HepG2 (cell line): Measurements from ENCODE around the gene MICAL3.

ENCODE experiments used
- POLR2A ChIP-seq, 2 experiments: IDR thresholded peaks; 2 replicates each; pipeline ENCODE4 v1.6.1; 2011; ENCODE audit warnings: low read depth in 2 of 2, low read length in 2 of 2, mild to moderate bottlenecking in 1 of 2, moderate library complexity in 1 of 2; ENCODE audit not compliant: insufficient read depth in 1 of 2
- RFXANK ChIP-seq: IDR thresholded peaks from 2 replicates; pipeline ENCODE4 v1.6.1; 2016
- TOPORS ChIP-seq: sonication (generic); formaldehyde crosslinking; IDR thresholded peaks from 2 replicates; pipeline ENCODE4 v1.8.0; 2023; ENCODE audit warnings: mild to moderate bottlenecking, missing genetic modification reagents
- ZBTB1 ChIP-seq: sonication (generic); formaldehyde crosslinking; IDR thresholded peaks from 2 replicates; pipeline ENCODE4 v1.4.0; 2020; ENCODE audit warnings: missing genetic modification reagents, borderline replicate concordance
- ZFX ChIP-seq: sonication (generic); formaldehyde crosslinking; IDR thresholded peaks from 2 replicates; pipeline ENCODE4 v1.4.0; 2020; ENCODE audit warnings: mild to moderate bottlenecking, low read depth, missing genetic modification reagents, moderate library complexity

DNA sequence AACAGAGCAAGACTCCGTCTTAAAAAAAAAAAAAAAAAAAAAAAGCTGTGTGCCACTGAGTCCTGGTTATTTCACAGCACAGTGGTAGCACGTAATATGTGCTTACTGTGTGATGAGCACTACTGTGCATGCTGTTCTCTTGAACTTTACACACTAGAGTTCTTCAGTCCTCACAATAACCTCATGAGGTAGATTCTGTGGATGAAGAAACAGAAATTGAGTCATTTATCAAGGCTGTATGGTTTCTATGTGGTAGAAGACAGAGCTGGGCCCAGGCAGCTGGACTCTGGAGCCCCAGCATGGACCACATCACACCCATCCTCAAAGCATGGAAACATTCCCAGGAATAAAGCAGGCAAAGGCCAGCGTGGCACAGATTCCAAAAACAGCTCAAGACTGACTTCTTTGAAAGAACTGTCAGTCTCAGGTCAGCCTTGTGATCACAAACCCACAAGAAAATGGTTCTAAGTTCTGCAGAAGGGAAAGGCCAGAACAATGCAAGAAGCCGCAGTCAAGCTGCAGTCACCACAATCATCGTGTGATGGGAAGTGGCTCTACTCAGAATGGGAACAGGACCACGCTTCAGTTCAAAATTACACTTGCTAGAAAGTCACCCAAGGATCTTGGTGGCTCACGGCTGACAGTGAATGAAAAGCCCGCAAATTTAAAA, 49.5 kb downstream of the MICAL3 start:
- TF ChIP-seq ZFX (CRISPR knock-in tag) (no peak), TOPORS (CRISPR knock-in tag) (no peak), POLR2A (IDR thresholded peaks at IDR 0.05; ENCODE audit: insufficient read depth in 1 of 2, low read depth in 2 of 2, low read length in 2 of 2) (no peak), ZBTB1 (no peak), RFXANK (CRISPR knock-in tag) (no peak)
